NOMO-1 (cell line): ENCODE measurements around the gene ZNF219.
"Not testable (repeated sequence)": the region's sequence is repeated elsewhere in the genome, so short reads cannot be mapped to it uniquely, and the experiment has no call there.

ENCODE experiments used
- DNase-seq, 2 experiments: peaks; one replicate each; lab custom pipeline; 2025; ENCODE audit not compliant: unreplicated experiment in 2 of 2; lab: John Stamatoyannopoulos, UW

The ZNF219 gene

DNA sequence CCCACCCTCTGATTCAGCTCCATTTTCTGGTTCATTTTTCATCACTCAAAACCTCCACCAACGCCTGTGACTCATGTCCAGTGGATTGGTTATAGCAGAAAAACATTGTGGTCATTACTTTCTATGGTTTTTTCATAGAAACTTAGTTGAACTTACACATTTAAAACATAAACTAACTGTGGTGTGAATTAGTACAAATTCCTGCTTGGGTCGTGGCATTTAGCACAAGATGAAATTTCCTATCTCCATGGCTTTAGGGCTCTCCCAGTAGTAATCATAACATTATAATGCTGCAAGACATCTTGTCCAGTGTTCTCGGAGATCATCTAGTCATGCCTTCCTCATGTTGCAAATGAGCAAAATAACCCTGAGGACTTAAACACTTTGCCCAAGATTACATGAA is 49.2 kb downstream of the ZNF219 start:
- DNase-seq, result no peak

DNA sequence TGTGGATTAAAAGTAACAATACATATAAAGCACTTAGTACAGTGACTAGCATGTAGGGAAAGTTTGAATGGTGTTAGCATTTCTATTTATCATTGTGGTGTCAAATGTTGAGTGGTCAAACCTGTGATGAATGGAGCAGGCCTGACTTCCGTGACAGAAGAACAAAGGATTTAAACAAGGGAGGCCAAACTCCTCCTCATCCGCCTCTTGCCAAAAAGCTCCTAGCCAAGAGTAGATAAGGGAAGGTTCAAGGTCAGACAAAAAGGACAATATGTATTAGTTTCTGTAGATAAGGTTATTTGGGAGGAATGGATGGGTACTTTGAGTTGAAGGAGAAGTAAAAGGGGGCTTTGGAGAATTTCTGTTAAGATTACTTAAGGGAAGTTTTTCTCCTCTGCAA is 49.8 kb downstream of the ZNF219 start:
- no peak for DNase-seq

- no peak for DNase-seq
Measured at GRCh38 chr14:21047378-21047781, 51.1 kb downstream of the ZNF219 start.

GRCh38 chr14:21043974-21044618 is 54.4 kb downstream of the ZNF219 start:
- DNase-seq, result no peak

- DNase-seq, result no peak
Measured at GRCh38 chr14:21043387-21043973, 55.0 kb downstream of the ZNF219 start.

DNA sequence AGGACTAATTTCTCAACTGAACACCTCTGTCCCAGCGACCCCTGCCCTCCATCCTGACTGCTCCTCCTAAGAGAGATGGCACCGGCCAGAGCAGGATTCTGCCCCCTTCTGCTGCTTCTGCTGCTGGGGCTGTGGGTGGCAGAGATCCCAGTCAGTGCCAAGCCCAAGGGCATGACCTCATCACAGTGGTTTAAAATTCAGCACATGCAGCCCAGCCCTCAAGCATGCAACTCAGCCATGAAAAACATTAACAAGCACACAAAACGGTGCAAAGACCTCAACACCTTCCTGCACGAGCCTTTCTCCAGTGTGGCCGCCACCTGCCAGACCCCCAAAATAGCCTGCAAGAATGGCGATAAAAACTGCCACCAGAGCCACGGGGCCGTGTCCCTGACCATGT is 55.5 kb downstream of the ZNF219 start:
- DNase-seq, result no peak

- no peak for DNase-seq
Measured at GRCh38 chr14:21041676-21042433, 56.6 kb downstream of the ZNF219 start, which contains the start of gene RNASE7. RNASE7 (plus strand) TSS chr14:21042362; CDS start chr14:21042993, 631 bp downstream.

DNA sequence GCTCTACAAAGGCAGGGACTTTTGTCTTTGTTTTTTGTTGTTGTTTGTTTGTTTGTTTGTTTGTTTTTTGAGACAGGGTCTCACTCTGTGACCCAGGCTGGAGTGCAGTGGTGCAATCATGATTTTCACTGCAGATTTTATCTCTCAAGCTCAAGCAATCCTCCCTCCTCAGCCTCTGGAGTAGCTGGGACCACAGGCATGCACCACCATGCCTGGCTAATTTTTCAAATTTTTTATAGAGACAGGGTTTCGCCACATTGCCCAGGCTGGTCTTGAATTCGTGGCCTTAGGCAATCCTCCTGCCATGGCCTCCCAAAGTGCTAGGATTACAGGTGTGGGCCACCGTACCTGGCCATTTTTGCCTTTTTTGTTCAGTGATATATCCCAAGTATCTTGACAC is 57.5 kb downstream of the ZNF219 start:
- not testable (repeated sequence) for DNase-seq

DNA sequence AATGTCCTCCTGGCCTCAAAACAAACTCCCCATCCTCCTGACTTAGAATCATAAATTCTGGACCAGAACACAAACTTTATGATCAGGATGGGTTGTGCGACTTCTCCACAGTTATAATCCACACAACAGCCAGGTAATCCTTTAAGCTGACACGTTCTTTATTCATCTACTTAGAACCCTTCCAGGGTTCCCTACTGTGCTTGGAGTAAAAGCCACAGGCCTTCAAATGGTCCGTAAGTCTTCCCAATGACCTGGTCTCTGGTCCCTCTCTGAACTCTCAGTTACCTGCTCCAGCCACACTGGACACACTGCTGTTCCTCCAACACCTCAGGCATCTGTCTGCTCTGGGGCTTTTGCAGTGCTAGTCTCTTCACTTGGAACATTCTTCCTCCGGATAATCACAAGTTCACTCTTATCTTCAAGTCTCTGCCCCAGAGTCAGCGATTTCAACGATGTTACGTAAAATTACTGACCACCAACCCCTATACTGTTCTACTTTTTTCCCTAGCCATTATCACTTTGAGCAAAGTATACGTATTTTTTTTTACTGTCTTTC is 58.0 kb downstream of the ZNF219 start:
- no peak for DNase-seq
